ENCODE results near the gene AKAP13.
"Not testable (repeated sequence)": the region's sequence is repeated elsewhere in the genome, so short reads cannot be mapped to it uniquely, and the experiment has no call there.

Gene AKAP13

DNA sequence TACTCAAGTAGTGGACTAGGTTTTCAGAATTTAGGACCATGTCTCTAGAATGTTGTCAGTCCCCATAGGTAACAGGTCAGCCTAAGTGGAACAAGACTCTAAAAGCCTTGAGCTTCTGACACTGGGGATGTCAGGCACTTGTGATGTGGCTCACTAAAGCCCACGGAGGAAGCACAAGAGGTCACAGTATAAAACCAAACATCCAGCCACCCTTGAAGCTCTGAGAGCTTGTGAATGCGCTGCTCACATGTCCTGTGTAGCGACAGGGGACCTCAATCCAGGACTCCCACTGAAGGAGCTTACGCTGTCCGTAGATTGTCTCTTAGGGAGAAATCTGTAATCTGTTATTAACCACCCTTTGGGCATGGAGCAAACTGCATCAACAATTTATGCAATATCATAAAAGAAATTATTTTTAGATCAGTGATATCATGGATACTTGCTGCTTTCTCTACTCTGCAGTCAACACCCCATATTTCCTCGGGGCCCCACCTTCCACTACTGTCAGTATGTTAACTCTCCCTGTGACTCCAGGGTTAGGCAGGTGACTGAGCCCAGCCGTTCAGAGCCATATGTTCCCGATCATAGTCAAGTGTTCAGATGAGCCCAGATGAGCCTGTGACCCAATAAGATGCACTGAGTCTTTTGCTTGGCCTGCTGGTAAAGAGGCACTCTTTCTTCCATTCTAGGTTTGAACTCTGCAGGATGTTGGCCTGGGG lies 32.2 kb upstream of the AKAP13 start:
- DNase-seq (ENCODE audit: low read depth): not testable (repeated sequence)

DNA sequence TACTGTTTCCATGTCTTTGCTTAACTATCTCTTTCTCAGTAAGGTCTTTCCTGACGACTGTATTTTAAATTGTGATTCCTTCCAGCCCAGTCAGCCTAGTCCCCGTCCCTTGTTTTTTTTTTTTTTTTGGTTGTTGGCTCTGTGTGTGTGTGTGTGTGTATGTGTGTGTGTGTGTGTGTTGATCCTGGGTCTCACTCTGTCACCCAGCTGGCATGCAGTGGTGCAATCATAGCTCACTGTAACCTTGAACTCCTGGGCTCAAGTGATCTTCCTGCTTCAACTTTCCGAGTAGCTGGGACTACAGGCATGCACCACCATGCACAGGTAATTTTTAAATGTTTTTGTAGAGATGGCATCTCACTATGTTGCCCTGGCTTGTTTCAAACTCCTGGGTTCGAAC lies 31.3 kb upstream of the AKAP13 start:
- not testable (repeated sequence) for DNase-seq (ENCODE audit: low read depth)

DNA sequence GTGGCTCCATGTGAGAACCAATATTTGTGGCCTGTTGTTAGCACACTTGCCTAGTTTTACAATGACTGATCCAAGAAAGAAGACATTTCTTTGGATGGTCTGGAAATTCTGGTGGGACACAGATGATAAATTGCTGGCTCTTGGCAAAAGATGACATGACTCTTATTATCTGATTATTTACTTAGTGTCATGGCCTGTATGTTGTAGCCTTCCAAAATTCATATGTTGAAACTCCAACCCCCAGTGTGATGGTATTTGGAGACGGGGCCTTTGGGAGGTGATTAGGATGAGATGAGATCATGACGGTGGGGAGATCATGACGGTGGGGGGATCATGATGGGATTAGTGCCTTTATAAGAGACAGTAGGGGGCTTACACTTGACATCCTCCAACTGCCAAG lies 30.0 kb upstream of the AKAP13 start:
- DNase-seq (ENCODE audit: low read depth): no peak

DNA sequence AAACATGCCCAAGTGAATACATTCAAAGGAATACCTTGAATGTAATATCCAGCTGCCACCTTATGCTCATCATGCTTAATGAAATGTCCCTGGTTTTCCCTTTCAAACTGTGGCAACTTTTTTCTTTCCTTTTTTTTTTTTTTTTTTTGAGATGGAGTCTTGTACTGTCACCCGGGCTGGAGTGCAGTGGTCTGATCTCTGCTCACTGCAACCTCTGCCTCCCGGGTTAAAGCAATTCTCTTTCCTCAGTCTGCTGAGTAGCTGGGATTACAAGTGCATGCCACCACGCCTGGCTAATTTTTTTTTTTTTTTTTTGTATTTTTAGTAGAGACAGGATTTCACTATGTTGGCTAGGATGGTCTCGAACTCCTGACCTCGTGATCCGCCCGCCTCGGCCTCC lies 28.9 kb upstream of the AKAP13 start:
- not testable (repeated sequence) for DNase-seq (ENCODE audit: low read depth)

DNA sequence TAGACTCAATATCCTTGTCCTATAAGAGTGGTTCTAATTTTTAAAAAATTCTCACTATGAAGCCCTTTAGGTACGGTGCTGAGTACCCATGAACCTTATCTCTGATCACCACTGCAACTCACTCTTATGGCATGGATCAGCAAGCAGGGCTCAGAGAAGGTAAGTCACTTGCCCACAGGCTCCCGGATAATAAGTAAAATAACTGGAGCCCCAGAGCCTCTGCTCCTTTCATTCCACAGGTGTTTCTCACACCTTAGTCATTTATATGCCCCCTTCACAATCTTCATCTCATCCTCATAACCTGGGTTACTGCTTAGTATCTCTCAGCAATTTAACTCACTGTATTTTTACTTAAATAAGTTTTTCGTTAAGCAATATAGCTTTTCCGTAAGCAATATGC lies 28.4 kb upstream of the AKAP13 start:
- no peak for DNase-seq (ENCODE audit: low read depth)

DNA sequence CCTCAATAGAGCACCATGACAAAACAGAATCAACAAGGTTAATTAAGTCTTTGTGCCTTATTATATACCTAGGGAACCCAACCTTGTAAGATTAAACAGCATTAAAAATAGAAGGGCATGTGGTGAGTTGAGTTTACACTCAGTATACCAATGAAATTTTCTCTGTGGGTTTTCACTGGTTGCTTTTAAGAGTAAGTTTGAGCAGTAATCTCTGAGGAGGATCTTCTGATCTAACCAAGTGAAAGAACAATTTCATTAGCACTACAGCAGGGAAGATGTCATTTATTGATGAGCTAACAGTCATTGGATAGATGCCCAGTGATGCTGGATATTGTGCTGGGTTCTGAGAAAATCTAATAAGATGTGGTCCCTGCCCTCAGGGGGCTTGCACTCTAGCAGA lies 26.9 kb upstream of the AKAP13 start:
- DNase-seq (ENCODE audit: low read depth): no peak

DNA sequence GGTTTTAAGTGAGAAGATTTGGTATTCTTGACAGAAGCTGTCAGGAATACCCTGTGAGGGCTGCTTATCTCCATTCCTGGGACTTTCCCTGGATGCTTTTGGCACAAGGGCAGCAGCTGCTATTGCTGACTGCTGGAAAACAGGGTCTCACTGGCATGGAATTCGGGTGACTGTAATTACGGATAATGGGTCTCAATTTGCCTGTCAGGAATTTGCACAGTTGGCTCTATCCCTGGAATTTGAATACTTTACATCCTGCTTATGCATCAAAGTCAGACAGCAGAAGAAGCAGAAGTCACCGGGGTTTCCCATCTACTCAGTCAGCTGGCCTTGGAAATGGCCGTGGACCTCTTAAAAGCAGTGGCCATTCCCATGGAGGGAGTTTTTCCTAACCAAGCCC lies 25.9 kb upstream of the AKAP13 start:
- DNase-seq (ENCODE audit: low read depth): no peak

DNA sequence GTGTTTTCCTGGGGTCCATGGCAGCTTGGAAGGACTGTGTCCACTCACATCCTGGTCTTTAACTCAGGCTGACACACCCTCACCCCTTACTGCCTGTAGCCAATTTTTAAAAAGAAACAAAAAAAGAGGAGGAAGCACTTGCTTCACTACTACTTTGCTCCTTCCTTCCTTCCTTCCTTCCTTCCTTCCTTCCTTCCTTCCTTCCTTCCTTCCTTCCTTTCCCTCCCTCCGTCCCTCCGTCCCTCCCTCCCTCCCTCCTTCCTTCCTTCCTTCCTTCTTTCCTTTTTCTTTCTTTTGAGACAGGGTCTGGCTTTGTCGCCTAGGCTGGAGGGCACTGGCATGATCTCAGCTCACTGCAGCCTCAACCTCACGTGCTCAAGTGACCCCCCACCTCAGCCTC lies 25.5 kb upstream of the AKAP13 start:
- DNase-seq (ENCODE audit: low read depth): no peak

DNA sequence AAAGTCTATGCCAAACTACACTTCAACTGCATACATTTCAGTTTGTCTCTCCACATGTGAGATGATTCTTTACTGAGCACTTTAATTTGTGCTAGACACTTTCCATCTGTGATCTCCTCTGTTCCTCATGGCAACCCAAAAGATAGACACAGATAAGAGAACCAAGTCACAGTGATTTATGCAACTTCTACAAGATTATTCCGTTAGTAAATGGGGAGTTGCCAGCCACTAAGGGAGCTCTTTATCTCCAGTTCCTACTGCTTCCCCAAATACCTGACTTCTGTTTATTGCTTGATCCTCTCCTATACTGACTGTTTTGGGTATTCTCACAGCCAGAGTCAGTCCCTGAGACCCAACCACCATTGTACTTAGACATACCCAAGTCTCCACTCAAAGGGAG lies 24.1 kb upstream of the AKAP13 start:
- DNase-seq (ENCODE audit: low read depth): no peak

DNA sequence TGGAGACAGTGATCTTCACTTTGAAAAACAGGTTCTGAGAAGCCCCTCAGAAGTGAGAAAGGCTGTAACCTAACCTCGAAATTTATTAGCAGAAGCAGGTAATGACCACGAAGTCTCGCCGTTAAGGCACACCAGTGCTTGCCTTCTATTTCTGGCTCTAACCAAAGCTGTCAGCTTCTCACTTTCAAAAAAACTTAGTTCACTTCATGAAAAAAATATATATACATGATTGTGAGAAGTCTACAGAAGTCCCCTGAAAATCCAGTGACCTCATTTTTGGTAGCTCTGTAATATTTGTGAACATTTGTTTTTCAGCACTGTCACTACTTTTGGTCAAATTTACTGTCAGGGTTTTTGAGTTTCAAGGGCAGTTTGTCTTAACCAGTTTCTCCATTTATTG lies 19.1 kb upstream of the AKAP13 start:
- no peak for DNase-seq (ENCODE audit: low read depth)

DNA sequence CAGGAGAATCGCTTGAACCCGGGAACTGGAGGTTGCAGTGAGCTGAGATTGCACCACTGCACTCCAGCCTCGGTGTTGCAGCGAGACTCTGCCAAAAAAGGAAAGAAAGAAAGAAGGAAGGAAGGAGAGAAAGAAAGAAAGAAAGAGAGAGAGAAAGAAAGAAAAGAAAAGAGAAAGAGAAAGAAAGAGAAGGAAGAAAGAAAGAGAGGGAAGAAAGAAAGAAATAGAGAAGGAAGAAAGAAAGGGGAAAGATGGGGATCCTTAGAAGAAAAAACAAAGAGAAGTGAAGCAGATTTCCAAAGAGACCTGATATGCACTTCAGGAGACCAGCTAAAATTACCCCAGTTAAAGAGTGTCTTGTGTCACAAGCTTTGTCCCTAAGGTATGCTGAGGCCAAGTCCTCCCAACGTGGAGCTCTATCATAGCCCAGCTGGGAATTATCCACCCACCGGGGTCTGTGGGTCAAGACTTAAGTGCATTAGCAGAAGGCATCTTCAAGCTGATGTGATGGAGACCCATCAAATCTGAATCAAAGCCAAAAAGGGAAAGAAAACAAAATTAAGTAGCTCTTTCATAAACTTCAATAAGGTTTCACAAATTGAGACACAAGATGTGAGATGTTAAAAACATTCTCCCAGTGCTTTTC lies 17.8 kb upstream of the AKAP13 start:
- no peak for DNase-seq (ENCODE audit: low read depth)

DNA sequence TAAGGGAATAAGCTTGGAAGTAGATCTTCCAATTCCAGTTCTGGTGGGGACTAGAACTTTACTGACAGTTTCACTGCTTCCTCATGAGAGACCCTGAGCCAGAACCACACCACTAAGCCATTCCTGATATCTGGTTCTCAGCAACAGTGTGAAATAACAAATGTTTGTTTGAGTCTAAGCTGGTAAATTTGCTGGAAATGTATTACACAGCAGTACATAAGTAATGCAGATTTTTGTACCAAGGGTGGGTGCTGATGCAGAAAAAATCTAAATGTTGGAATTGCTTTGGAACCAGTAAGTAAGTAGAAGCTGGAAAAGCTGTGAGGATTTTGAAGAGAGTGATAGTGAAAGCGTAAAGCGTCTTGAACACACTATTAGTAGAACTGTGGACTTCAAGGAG lies 14.4 kb upstream of the AKAP13 start:
- DNase-seq (ENCODE audit: low read depth): no peak

DNA sequence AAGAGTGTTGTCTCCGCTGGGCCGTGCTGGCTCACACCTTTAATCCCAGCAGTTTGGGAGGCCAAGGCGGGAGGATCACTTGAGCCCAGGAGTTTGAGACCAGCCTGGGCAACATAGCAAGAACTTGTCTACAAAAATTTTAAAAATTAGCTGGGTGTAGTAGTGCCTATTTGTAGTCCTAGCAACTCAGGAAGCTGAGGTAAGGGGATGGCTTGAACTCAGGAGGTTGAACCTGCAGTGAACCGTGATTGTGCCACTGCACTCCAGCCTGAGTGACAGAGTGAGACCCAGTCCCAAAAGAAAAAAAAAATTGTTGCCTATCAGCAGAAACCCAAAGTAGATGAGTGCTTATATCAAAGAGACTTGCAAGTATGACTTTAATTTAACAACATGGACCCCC lies 12.7 kb upstream of the AKAP13 start:
- DNase-seq (ENCODE audit: low read depth): no peak

DNA sequence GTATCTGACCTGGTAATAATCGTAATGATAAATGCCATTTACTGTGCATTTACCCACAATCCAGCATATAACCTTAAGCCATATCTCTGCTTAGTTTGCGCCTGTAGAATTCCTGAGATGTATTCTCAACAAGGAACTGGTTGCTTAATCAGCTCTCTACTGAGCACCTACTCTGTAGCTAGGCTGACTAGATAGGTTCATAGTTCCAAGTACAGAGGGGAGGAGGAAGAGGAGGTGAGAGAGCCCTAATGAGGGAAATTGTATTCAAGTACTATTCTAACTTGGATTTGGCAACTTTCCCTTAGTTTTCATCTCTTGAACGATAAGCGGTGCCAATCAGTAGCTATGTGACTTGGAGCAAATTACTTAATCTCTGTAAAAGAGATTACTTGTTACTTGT lies 5.6 kb upstream of the AKAP13 start:
- no peak for DNase-seq (ENCODE audit: low read depth)

DNA sequence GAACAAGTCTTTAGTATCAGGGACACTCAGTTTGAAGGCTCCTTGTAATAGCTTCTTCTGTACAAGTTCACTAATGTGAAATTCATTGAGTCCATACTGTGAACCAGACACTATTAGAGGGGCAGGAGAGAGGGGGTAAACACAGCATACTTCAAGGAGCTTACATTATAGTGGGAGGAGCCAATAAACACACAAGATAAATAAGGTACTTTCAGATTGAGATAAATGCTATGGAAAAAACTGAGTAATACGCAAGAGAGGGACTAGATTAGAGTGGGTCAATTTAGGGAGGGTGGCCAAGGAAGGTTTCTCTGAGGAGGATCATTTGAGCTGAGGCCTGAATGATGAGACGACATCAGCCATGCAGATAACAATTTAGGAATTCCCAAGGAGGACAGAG lies 3.1 kb upstream of the AKAP13 start:
- no peak for DNase-seq (ENCODE audit: low read depth)

DNA sequence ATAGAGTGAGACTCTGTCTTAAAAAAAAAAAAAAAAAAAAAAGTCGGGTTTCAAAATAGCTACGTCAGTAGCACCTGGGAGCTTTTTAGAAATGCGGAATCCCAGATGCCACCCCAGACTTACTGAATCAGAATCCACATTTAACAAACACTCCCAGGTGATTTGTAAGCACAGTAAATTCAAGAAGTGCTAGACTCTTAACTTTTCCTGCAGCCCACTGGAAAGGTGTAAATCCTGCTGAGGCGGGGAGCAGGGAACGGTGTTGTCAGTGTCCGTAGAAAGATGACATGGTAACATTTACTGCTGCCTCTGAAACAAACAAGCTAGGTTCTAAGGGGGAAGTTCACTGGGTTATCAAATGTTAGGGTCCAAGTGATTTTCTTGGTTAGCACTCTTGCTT lies 2.4 kb upstream of the AKAP13 start:
- no peak for DNase-seq (ENCODE audit: low read depth)

DNA sequence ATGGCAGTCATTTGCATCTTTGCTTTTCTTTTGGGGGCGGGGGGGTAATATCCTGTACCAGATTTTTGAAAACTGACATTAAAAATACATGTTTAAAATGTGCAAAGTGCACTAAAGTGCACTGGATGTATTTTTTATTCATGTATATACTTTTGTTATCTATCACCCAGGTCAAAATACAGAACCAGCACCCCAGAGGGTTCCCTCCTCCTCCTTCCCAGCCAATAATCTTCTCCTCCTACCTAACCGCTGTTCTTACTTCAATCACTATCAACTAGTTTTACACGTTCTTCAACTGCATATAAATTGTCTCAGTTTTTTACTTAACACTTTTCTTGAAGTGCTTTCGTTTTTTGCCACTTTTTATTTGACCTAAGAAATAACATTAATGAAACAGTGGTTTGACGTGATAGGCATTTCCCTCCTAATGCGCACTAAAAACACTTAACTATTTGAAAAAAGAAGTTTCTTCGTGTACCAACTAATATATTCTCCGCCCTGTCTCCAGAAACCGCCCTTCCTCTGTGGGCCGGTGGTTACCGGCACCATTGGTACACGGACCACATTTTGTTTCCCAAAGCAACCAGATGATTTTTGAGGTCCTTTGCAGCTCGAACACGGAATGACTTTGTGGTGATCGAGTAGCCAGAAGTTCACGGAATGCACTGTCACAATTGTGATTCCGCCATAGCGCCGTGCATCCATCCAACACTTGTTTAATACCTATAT lies 836 bp upstream of the AKAP13 start:
- no peak for DNase-seq (ENCODE audit: low read depth)

DNA sequence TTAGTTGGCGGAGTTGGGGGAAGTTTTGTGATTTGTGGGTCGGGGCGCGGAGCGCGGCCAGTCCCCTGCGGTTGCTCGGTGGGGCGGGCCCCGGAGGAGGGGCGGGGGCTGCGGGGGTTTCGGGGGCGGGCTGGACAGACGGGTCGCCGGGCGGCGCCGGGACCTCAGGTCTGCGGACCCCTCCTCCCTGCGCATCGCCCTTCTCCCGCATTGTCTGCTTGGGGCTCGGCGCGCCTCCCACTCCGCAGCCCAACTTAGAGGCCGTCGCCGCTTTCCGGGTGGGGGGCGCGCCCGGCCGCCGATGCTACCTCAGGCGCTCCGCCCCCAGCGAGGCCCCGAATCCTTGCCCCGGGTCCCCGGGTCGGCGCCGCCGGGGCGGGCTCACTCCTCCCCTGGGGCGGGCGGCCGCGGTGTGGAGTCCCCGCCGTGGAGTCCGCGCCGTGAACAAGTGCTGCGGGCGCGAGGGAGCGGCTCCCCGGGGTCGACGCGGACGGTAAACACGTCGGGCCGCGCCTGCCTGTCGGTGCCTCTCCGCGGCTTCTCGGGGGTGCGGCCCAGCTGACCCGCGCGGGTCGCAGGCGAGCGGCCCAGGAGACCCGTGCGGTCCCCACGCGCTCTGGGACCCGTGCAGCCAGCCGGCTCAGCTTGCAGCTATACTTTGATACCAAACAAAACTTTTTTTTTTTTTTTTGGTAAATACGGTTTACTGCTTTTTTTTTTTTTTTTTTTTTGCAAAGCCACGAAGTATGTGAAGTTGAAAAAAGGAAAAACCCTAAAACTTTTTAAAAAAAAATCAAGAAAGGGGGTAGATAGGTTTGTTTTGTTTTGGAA lies 624 bp downstream of the AKAP13 start:
- no peak for DNase-seq (ENCODE audit: low read depth)

DNA sequence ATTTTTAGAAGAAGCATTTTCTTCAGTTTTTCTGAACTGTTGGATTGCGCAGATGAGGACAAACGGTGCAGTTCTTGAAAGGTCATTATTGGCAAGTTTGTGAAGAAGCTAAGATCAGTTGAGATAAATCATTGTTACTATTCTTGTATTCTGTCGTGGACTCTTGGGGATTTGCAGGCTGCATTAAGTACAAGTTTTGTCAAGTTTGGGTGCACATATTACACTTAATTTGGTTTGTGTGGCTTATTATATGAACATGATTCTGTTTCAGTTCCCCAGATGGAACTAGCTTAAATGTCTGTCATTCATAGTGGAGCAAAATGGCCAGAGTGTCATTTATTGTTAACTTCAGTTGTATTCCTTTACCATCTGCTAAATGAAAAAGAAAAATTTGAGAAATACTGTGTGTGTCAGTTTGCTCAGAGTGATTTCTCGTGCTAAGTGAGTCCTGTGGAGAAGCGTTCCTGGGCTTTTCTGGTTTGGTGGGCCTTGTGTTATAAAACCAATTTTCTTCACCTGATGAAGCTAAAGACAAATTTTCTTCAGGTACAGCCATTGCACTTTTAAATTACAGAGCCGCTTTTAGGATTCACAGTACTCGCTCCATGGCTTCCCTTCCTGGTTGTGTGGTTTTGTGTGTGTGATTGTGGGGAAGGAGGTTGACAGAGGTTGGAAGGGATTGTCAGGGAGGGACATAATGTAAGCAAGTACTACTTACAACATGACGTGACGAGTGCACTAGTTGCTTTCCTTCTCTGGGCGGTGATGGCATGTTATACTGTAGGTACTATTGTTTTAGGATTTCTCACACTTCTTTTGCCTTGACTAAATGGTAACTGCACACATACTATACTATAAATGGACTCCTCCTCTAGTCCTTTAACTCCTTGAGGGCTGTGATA lies 1.7 kb downstream of the AKAP13 start:
- no peak for DNase-seq (ENCODE audit: low read depth)

DNA sequence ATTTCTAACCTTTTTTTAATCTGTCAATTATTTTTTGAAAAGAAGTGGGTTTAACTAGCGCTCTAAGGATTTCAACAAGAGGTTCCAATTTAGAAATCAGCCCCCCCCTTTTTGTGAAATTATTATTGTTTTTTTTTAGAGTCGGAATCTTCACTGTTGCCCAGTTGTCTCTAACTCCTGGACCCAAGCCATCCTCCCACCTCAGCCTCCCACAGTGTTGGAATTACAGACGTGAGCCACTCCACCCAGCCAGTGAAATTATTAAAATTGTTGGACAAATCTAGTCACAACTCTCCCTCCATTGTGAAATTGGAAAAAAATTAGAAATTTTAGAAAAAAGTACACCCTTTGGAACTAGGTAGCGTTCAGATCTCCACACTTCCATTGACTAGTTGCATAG lies 2.5 kb downstream of the AKAP13 start:
- DNase-seq (ENCODE audit: low read depth): no peak

DNA sequence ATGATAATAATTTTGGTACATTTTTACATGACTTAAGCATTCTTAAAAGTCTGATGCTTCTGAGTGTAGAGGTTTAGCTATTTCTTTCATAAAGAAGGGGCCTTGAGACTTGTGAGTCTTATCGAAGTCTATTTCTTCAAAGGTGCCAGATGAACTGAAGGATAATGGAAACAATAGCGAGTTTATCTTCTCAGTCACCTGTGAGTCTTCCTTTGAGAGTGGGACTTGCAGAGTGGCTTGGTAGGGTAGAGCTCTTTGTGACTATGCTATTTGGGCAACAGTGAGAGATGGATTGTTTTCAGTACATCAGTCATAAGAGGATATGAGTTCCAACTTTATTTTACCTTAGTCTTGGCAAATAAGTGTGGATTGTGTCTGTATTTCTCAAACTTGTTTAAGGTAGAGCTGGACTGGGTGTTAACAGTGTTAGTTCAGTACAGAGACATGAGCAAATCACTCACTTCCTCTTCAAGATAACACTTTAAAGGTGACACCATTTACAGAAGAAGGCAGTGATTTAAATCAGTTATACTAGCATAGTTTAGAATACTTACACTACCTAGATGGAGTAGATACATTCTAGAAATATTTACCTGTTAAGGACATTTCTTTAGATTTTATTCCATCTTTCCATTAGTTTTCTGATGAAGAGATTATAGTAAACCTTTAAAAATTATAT lies 3.2 kb downstream of the AKAP13 start:
- no peak for DNase-seq (ENCODE audit: low read depth)
